Measurements from ENCODE around the gene GTSF1L.
"Not testable (repeated sequence)": the region's sequence is repeated elsewhere in the genome, so short reads cannot be mapped to it uniquely, and the experiment has no call there.

GTSF1L gene

GRCh38 chr20:43766385-43766784 is 39.6 kb upstream of the GTSF1L start:
- TF ChIP-seq, protein P1, sequence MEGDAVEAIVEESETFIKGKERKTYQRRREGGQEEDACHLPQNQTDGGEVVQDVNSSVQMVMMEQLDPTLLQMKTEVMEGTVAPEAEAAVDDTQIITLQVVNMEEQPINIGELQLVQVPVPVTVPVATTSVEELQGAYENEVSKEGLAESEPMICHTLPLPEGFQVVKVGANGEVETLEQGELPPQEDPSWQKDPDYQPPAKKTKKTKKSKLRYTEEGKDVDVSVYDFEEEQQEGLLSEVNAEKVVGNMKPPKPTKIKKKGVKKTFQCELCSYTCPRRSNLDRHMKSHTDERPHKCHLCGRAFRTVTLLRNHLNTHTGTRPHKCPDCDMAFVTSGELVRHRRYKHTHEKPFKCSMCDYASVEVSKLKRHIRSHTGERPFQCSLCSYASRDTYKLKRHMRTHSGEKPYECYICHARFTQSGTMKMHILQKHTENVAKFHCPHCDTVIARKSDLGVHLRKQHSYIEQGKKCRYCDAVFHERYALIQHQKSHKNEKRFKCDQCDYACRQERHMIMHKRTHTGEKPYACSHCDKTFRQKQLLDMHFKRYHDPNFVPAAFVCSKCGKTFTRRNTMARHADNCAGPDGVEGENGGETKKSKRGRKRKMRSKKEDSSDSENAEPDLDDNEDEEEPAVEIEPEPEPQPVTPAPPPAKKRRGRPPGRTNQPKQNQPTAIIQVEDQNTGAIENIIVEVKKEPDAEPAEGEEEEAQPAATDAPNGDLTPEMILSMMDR (conservative IDR thresholded peaks at IDR 0.05; ENCODE audit: control insufficient read depth, insufficient read depth, low read depth, low read length): no peak
- H3K4me3 ChIP-seq (ENCODE audit: control insufficient read depth, low read depth, low read length): no peak overlapping the region
- DNase-seq (ENCODE audit: low read depth): no peak

GRCh38 chr20:43765916-43766315 is 39.1 kb upstream of the GTSF1L start:
- TF ChIP-seq, protein P1 (conservative IDR thresholded peaks at IDR 0.05; ENCODE audit: control insufficient read depth, insufficient read depth, low read depth, low read length): no peak
- no peak overlapping the region for H3K4me3 ChIP-seq (ENCODE audit: control insufficient read depth, low read depth, low read length)
- no peak for DNase-seq (ENCODE audit: low read depth)

GRCh38 chr20:43762911-43763310 is 36.1 kb upstream of the GTSF1L start:
- TF ChIP-seq, protein P1 (conservative IDR thresholded peaks at IDR 0.05; ENCODE audit: control insufficient read depth, insufficient read depth, low read depth, low read length): no peak
- no peak for DNase-seq (ENCODE audit: low read depth)

GRCh38 chr20:43761386-43762340 is 34.9 kb upstream of the GTSF1L start:
- peak; percentile 48 for DNase-seq (ENCODE audit: low read depth)

More at GRCh38 chr20:43762911-43763310, 36.1 kb upstream of the GTSF1L start:
- no peak overlapping the region for H3K4me3 ChIP-seq (ENCODE audit: control insufficient read depth, low read depth, low read length)

GRCh38 chr20:43757888-43758287 is 31.1 kb upstream of the GTSF1L start:
- H3K4me3 ChIP-seq (ENCODE audit: control insufficient read depth, low read depth, low read length): not testable (repeated sequence)
- peak; percentile 69 for DNase-seq (ENCODE audit: low read depth)

More at GRCh38 chr20:43761386-43762340, 34.9 kb upstream of the GTSF1L start:
- no peak overlapping the region for H3K4me3 ChIP-seq (ENCODE audit: control insufficient read depth, low read depth, low read length)
- TF ChIP-seq, protein P1 (conservative IDR thresholded peaks at IDR 0.05; ENCODE audit: control insufficient read depth, insufficient read depth, low read depth, low read length): no peak

GRCh38 chr20:43755851-43756250 is 29.0 kb upstream of the GTSF1L start:
- TF ChIP-seq, protein P1 (conservative IDR thresholded peaks at IDR 0.05; ENCODE audit: control insufficient read depth, insufficient read depth, low read depth, low read length): no peak
- no peak overlapping the region for H3K4me3 ChIP-seq (ENCODE audit: control insufficient read depth, low read depth, low read length)
- DNase-seq (ENCODE audit: low read depth): peak; percentile 85

DNA sequence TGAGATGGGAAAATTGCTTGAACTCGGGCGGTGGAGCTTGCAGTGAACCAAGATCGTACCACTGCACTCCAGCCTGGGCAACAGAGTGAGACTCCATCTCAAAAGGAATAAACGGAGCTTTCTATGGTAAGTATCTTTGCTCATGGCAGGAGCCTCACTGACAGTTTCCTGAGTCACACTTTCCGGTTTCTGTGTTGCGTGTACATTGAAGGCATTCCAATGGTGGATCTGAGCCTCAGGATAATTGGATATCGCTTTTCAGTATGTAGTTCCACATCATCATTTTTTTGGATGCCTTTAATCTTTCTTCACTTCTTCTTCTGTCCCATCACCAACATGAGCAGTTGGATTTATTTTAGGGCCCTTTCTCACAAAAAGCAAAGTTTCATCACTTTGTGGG is 28.6 kb upstream of the GTSF1L start:
- H3K4me3 ChIP-seq (ENCODE audit: control insufficient read depth, low read depth, low read length): no peak overlapping the region
- peak; percentile 82 for DNase-seq (ENCODE audit: low read depth)

More for the DNA sequence above, 28.6 kb upstream of the GTSF1L start:
- TF ChIP-seq, protein P1 (conservative IDR thresholded peaks at IDR 0.05; ENCODE audit: control insufficient read depth, insufficient read depth, low read depth, low read length): no peak

Measured in fibroblast of mammary gland (primary cell).